ENCODE measurements around the gene TXK. TPM values are rescaled to one million over a fixed set of nuclear protein-coding genes. Genes with fewer than 3 reads are reported as not detected.

TXK gene
- total RNA-seq, 2 donors from 2014 or later, result 2.7 to 2.8 TPM

GRCh38 chr4:48043504-48043903, 90.5 kb downstream of the TXK start:
- no peaks in the 10 kb centered on the region for H3K36me3 ChIP-seq
- ATAC-seq (ENCODE audit: insufficient number of reproducible peaks, low FRiP score, low read depth), result no peak
- no peaks in the 10 kb centered on the region for H3K27me3 ChIP-seq (replicated peaks; ENCODE audit: insufficient read depth)
- no peak for TF ChIP-seq CTCF (IDR thresholded peaks at IDR 0.05)
- no peak overlapping the region for H3K4me3 ChIP-seq
- no peak overlapping the region for H3K27ac ChIP-seq
- no peak for DNase-seq (ENCODE audit: low spot score)
- H3K9me3 ChIP-seq, result no peaks in the 10 kb centered on the region
- H3K4me1 ChIP-seq (ENCODE audit: control insufficient read depth in 1 of 2, low read depth in 2 of 2), result no peaks in the 10 kb centered on the region

- no peaks in the 10 kb centered on the region for H3K9me3 ChIP-seq
- H3K4me1 ChIP-seq (ENCODE audit: control insufficient read depth in 1 of 2, low read depth in 2 of 2), result no peaks in the 10 kb centered on the region
- H3K36me3 ChIP-seq, result no peaks in the 10 kb centered on the region
- TF ChIP-seq CTCF (IDR thresholded peaks at IDR 0.05), result no peak
- no peak for DNase-seq (ENCODE audit: low spot score)
- ATAC-seq (ENCODE audit: insufficient number of reproducible peaks, low FRiP score, low read depth), result no peak
- no peaks in the 10 kb centered on the region for H3K27me3 ChIP-seq (replicated peaks; ENCODE audit: insufficient read depth)
- no peak overlapping the region for H3K4me3 ChIP-seq
- H3K27ac ChIP-seq, result no peak overlapping the region
Measured at GRCh38 chr4:48042979-48043461, 91.0 kb downstream of the TXK start.

GRCh38 chr4:48041535-48042137, 92.4 kb downstream of the TXK start:
- Histone ChIP-seq H3K27ac (no peak overlapping the region), H3K9me3 (no peaks in the 10 kb centered on the region), H3K27me3 (replicated peaks; ENCODE audit: insufficient read depth) (no peaks in the 10 kb centered on the region), H3K36me3 (no peaks in the 10 kb centered on the region), H3K4me3 (no peak overlapping the region), H3K4me1 (ENCODE audit: control insufficient read depth in 1 of 2, low read depth in 2 of 2) (no peaks in the 10 kb centered on the region)
- no peak for DNase-seq (ENCODE audit: low spot score)
- TF ChIP-seq CTCF (IDR thresholded peaks at IDR 0.05), result no peak
- ATAC-seq (ENCODE audit: insufficient number of reproducible peaks, low FRiP score, low read depth), result no peak

- no peak for TF ChIP-seq CTCF (IDR thresholded peaks at IDR 0.05)
Measured at GRCh38 chr4:48039561-48039960, 94.5 kb downstream of the TXK start.

GRCh38 chr4:48038666-48039065, 95.4 kb downstream of the TXK start:
- Histone ChIP-seq H3K27ac (no peak overlapping the region), H3K27me3 (replicated peaks; ENCODE audit: insufficient read depth) (no peaks in the 10 kb centered on the region), H3K4me3 (no peak overlapping the region), H3K36me3 (no peaks in the 10 kb centered on the region), H3K9me3 (no peaks in the 10 kb centered on the region), H3K4me1 (ENCODE audit: control insufficient read depth in 1 of 2, low read depth in 2 of 2) (no peaks in the 10 kb centered on the region)
- DNase-seq (ENCODE audit: low spot score) (no peak), ATAC-seq (ENCODE audit: insufficient number of reproducible peaks, low FRiP score, low read depth) (no peak)
- no peak for TF ChIP-seq CTCF (IDR thresholded peaks at IDR 0.05)

More at GRCh38 chr4:48039561-48039960, 94.5 kb downstream of the TXK start:
- ATAC-seq (ENCODE audit: insufficient number of reproducible peaks, low FRiP score, low read depth) (no peak), DNase-seq (ENCODE audit: low spot score) (no peak)
- H3K27ac ChIP-seq, result no peak overlapping the region
- H3K4me1 ChIP-seq (ENCODE audit: control insufficient read depth in 1 of 2, low read depth in 2 of 2), result no peaks in the 10 kb centered on the region
- H3K9me3 ChIP-seq, result no peaks in the 10 kb centered on the region
- H3K27me3 ChIP-seq (replicated peaks; ENCODE audit: insufficient read depth), result no peaks in the 10 kb centered on the region
- H3K36me3 ChIP-seq, result no peaks in the 10 kb centered on the region
- no peak overlapping the region for H3K4me3 ChIP-seq
